HEK293T (cell line): Measurements from ENCODE around the gene RPS27L.

Experiments used
- ELF4 ChIP-seq: fragments of 450-650 bp; IDR thresholded peaks from 2 replicates; pipeline ENCODE4 v1.6.1; 2017; ENCODE audit warnings: antibody characterized with exemption
- FOXA1 ChIP-seq: fragments of 450-650 bp; IDR thresholded peaks from 2 replicates; pipeline ENCODE4 v1.6.1; 2016; ENCODE audit warnings: mild to moderate bottlenecking
- FOXM1 ChIP-seq: fragments of 450-650 bp; IDR thresholded peaks from 2 replicates; pipeline ENCODE4 v1.6.1; 2017; ENCODE audit warnings: mild to moderate bottlenecking, borderline replicate concordance
- L3MBTL2 ChIP-seq: fragments of 450-650 bp; conservative IDR thresholded peaks from 2 replicates; pipeline ENCODE4 v1.6.1; 2016; ENCODE audit warnings: mild to moderate bottlenecking
- NFRKB ChIP-seq: fragments of 450-650 bp; IDR thresholded peaks from 2 replicates; pipeline ENCODE4 v1.6.1; 2016; ENCODE audit warnings: mild to moderate bottlenecking, moderate library complexity
- SP1 ChIP-seq: fragments of 450-650 bp; IDR thresholded peaks from 2 replicates; pipeline ENCODE4 v1.6.1; 2017
- TARDBP ChIP-seq: fragments of 450-650 bp; IDR thresholded peaks from 2 replicates; pipeline ENCODE4 v1.6.1; 2016

GRCh38 chr15:63135804-63136203 lies 21.5 kb downstream of the RPS27L start:
- TF ChIP-seq FOXM1 (no peak), NFRKB (no peak), SP1 (no peak), L3MBTL2 (no peak), TARDBP (no peak), ELF4 (no peak), FOXA1 (no peak)
